ENCODE measurements around the gene CCDC63. TPM values are rescaled to one million over a fixed set of nuclear protein-coding genes. Genes with fewer than 3 reads are reported as not detected.

CCDC63 gene
- polyA plus RNA-seq, 1 of the 3 experiments (the other 2 are of a cell fraction) = not detected

- H3K9ac ChIP-seq = no peak overlapping the region
- H3K9me2 ChIP-seq = no peaks in the 10 kb centered on the region
- no peak overlapping the region for H2AFZ ChIP-seq (ENCODE audit: low read depth)
- TF ChIP-seq, protein P1, sequence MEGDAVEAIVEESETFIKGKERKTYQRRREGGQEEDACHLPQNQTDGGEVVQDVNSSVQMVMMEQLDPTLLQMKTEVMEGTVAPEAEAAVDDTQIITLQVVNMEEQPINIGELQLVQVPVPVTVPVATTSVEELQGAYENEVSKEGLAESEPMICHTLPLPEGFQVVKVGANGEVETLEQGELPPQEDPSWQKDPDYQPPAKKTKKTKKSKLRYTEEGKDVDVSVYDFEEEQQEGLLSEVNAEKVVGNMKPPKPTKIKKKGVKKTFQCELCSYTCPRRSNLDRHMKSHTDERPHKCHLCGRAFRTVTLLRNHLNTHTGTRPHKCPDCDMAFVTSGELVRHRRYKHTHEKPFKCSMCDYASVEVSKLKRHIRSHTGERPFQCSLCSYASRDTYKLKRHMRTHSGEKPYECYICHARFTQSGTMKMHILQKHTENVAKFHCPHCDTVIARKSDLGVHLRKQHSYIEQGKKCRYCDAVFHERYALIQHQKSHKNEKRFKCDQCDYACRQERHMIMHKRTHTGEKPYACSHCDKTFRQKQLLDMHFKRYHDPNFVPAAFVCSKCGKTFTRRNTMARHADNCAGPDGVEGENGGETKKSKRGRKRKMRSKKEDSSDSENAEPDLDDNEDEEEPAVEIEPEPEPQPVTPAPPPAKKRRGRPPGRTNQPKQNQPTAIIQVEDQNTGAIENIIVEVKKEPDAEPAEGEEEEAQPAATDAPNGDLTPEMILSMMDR (IDR thresholded peaks at IDR 0.05) = no peak
- TF ChIP-seq CHD2 (IDR thresholded peaks at IDR 0.05; ENCODE audit: low read length, partially characterized antibody) = no peak
- TF ChIP-seq RAD21 (IDR thresholded peaks at IDR 0.05; ENCODE audit: low read length) = no peak
- no peak for TF ChIP-seq RCOR1 (IDR thresholded peaks at IDR 0.05; ENCODE audit: low read length)
- TF ChIP-seq FOSL2 (IDR thresholded peaks at IDR 0.05; ENCODE audit: borderline replicate concordance, low read depth) = no peak
- TF ChIP-seq NRF1 (IDR thresholded peaks at IDR 0.05; ENCODE audit: low read depth, low read length) = no peak
- no peak for TF ChIP-seq TCF12 (IDR thresholded peaks at IDR 0.05)
- H3K79me2 ChIP-seq (ENCODE audit: insufficient read depth) = no peaks in the 10 kb centered on the region
- H3K36me3 ChIP-seq (replicated peaks in 1 of 2; ENCODE audit: control insufficient read depth in 1 of 2, insufficient read depth in 2 of 2, low read length in 1 of 2) = no peaks in the 10 kb centered on the region
- H3K4me2 ChIP-seq = no peak overlapping the region
- no peak for DNase-seq
- POLR2A ChIA-PET = no interaction called here
- no peak overlapping the region for H3K4me3 ChIP-seq (ENCODE audit: low read depth in 2 of 2, low read length in 1 of 2)
- H3F3A ChIP-seq (replicated peaks; ENCODE audit: insufficient read depth) = peaks cover 3% of the 10 kb centered on the region
- H3K9me3 ChIP-seq = no peaks in the 10 kb centered on the region
- no peak overlapping the region for H3K27ac ChIP-seq (ENCODE audit: low read depth in 2 of 2, low read length in 1 of 2)
- CTCF ChIA-PET = interaction anchor here (0.7 to 1.0 kb wide), 2 partner anchors 39 to 99 kb away, joined by 3 read pairs; no protein-coding TSS in a partner anchor
- H3K4me1 ChIP-seq (ENCODE audit: control insufficient read depth in 1 of 2, insufficient read depth in 2 of 2, low read depth in 1 of 2, low read length in 1 of 2) = no peaks in the 10 kb centered on the region; a peak in 1 of 4 replicates
- 89% methylated on average over 16 of the region's 16 CpGs for WGBS (ENCODE audit: low lambda C conversion rate)
- H3K27me3 ChIP-seq (ENCODE audit: insufficient read depth) = no peaks in the 10 kb centered on the region
- H4K20me1 ChIP-seq (ENCODE audit: insufficient read depth) = no peaks in the 10 kb centered on the region
These were observed 86.7 kb downstream of the CCDC63 start for GRCh38 chr12:110933326-110933974.

- no peak overlapping the region for H3K27ac ChIP-seq (ENCODE audit: low read depth in 2 of 2, low read length in 1 of 2)
- POLR2A ChIA-PET = no interaction called here
- no peak overlapping the region for H2AFZ ChIP-seq (ENCODE audit: low read depth)
These were observed 87.5 kb downstream of the CCDC63 start for GRCh38 chr12:110934093-110934852.

More at GRCh38 chr12:110934093-110934852, 87.5 kb downstream of the CCDC63 start:
- no peak for DNase-seq
- H4K20me1 ChIP-seq (ENCODE audit: insufficient read depth) = no peaks in the 10 kb centered on the region
- no peaks in the 10 kb centered on the region for H3K27me3 ChIP-seq (ENCODE audit: insufficient read depth)
- WGBS (ENCODE audit: low lambda C conversion rate) = 48% methylated on average over 3 of the region's 3 CpGs
- H3K9ac ChIP-seq = no peak overlapping the region
- no peaks in the 10 kb centered on the region for H3K79me2 ChIP-seq (ENCODE audit: insufficient read depth)
- H3K9me3 ChIP-seq = no peaks in the 10 kb centered on the region
- no peak overlapping the region for H3K4me3 ChIP-seq (ENCODE audit: low read depth in 2 of 2, low read length in 1 of 2)
- TF ChIP-seq FOSL2 (IDR thresholded peaks at IDR 0.05; ENCODE audit: borderline replicate concordance, low read depth) = peak; percentile 51; the same call in 1 of the 2 replicates
- no peak for TF ChIP-seq USF2 (IDR thresholded peaks at IDR 0.05; ENCODE audit: borderline replicate concordance, low read depth, low read length)
- TF ChIP-seq JUND (IDR thresholded peaks at IDR 0.05) = peak; percentile 25; the same call in 1 of the 2 replicates
- peaks cover 3% of the 10 kb centered on the region for H3F3A ChIP-seq (replicated peaks; ENCODE audit: insufficient read depth)
- H3K4me2 ChIP-seq = 0 out of 2 replicates have a peak overlapping the region, but pooled peaks have one; percentile 15
- no peaks in the 10 kb centered on the region; a peak in 1 of 4 replicates for H3K4me1 ChIP-seq (ENCODE audit: control insufficient read depth in 1 of 2, insufficient read depth in 2 of 2, low read depth in 1 of 2, low read length in 1 of 2)
- CTCF ChIA-PET = interaction anchor here (0.7 kb wide), 1 partner anchor 99 kb away, joined by 3 read pairs; no protein-coding TSS in a partner anchor
- no peaks in the 10 kb centered on the region for H3K36me3 ChIP-seq (replicated peaks in 1 of 2; ENCODE audit: control insufficient read depth in 1 of 2, insufficient read depth in 2 of 2, low read length in 1 of 2)
- no peaks in the 10 kb centered on the region for H3K9me2 ChIP-seq

Measured in SK-N-SH (cell line).